ENCODE measurements around the gene HSD17B14.
"Not testable (repeated sequence)": the region's sequence is repeated elsewhere in the genome, so short reads cannot be mapped to it uniquely, and the experiment has no call there.

HSD17B14 gene

GRCh38 chr19:48836089-48837017 lies at the start of gene HSD17B14:
Gene HSD17B14 (minus strand): TSS chr19:48836491. CDS start chr19:48836411, 80 bp downstream.
- DNase-seq: no peak

DNA sequence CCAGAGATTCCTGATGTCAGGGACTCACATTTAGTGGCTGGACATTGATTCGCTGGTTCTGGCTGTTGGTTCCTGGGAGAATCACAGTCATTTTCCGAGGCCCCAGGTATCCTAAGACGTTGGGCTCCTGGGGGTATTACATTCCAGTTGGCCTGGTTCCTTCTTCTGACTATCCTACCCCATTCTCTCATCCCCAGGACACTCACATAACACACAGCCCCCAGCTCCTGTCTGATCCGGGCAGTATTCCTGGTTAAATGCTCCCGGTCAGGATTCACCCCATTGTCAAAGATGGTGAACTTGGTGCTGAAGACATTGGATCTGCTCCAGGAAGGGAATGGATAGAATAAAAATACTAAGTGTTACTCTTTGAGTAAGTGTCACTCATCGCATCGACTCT lies 47.4 kb upstream of the HSD17B14 start:
- DNase-seq: no peak

DNA sequence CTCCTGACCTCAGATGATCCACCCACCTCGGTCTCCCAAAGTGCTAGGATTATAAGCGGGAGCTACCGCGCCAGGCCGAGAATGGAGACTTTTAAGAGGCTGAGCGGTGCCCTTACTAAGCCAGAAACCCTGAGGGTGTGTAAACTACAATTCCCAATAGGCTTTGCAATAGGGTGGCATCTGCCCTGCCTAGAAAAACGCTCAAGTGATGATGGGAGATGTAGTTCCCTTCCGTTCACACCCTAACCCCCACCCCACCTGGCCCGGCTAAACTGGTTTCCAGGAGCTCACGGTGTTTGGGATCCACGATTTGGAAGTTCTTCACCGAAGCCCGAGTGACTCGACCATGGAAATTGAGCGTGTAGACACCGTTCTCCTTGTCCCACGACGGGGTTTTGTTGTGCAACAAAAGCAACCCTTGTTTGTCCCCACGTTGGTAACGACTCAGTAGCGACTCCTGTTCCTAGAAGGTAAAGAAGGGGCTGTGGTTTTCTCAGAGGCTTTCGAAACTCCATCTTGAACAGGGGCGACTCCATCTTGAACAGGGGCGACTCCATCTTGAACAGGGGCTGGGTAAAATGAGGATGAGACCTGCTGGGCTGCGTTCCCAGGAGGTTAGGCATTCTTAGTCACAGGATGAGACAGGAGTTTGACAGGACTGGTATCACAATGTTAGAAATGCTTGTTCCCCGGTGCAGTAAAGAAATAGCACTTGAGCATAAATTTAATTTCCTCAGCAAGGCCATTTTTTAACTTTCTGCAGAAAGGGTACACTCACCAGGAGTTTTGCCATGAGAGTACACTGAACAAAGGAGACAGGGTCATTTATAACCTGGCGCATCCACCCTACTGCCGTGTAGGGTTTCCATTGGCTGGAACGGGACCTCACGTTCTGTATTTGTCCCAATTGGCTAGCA lies 45.7 kb upstream of the HSD17B14 start:
- no peak for DNase-seq

- not testable (repeated sequence) for DNase-seq
Observed at GRCh38 chr19:48879696-48880095, 43.4 kb upstream of the HSD17B14 start.

DNA sequence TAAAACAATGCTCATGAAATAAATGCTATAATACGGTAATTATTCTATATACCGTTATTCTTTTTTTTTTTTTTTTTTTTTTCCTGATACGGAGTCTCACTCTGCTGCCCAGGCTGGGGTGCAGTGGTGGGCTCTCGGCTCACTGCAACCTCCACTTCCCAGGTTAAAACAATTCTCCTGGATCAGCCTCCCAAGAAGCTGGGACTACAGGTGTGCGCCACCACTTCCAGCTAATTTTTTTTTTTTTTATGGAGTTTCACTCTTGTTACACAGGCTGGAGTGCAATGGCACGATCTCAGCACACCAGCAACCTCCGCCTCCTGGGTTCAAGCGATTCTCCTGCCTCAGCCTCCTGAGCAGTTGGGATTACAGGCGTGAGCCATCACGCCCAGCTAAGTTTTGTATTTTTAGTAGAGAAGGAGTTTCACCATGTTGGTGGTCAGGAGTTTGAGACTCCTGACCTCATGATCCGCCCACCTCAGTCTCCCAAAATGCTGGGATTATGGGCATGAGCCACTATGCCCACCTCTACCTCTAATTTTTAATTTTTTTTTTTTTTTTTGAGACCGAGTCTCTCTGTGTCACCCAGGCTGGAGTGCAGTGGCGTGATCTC lies 42.8 kb upstream of the HSD17B14 start:
- no peak for DNase-seq

DNA sequence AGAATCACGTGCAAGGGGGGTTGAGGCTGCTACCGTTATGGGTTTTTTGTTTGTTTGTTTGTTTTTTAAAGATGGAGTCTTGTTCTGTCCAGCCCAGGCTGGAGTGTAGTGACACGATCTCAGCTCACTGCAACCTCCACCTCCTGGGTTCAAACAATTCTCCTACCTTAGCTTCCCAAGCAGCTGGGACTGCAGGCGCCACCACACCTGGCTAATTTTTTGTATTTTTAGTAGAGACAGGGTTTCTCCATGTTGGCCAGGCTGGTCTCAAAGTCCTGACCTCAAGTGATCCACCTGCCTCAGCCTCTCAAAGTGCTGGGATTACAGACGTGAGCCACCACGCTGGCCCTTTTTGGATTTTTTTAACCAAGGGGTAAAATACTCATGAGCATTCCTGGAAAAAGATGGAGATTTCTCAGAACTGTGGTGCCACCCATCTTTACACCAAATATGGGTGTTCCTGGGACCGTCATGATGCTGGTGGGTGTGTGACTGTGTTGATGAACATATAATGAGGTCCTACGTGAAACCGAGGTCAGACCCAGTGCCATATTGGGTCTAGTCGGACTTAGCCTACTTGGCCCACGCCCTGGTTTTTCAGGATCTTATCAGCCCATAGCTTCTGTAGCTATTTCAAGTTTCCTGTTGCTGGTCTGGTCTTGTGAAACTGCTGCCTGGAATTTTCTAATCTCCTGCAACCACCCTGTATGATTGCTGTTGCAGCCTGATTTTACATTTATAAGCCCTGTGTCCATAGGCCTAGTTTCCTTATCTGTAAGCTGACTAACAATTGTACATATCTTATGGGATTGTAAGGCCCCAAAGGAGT lies 42.1 kb upstream of the HSD17B14 start:
- no peak for DNase-seq

GRCh38 chr19:48877855-48878195 lies 41.5 kb upstream of the HSD17B14 start:
- no peak for DNase-seq

- DNase-seq: not testable (repeated sequence)
Observed at GRCh38 chr19:48876043-48876981, 40.0 kb upstream of the HSD17B14 start.

GRCh38 chr19:48874303-48875135 lies 38.2 kb upstream of the HSD17B14 start:
- DNase-seq: no peak

DNA sequence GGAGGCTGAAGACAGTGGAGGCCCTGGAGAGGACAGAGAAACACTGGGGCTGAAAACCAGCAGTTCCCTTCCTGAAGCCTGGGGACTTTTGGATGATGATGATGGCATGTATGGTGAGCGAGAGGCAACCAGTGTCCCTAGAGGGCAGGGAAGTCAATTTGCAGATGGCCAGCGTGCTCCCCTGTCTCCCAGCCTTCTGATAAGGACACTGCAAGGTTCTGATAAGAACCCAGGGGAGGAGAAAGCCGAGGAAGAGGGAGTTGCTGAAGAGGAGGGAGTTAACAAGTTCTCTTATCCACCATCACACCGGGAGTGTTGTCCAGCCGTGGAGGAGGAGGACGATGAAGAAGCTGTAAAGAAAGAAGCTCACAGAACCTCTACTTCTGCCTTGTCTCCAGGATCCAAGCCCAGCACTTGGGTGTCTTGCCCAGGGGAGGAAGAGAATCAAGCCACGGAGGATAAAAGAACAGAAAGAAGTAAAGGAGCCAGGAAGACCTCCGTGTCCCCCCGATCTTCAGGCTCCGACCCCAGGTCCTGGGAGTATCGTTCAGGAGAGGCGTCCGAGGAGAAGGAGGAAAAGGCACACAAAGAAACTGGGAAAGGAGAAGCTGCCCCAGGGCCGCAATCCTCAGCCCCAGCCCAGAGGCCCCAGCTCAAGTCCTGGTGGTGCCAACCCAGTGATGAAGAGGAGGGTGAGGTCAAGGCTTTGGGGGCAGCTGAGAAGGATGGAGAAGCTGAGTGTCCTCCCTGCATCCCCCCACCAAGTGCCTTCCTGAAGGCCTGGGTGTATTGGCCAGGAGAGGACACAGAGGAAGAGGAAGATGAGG lies 37.4 kb upstream of the HSD17B14 start:
- DNase-seq: no peak

DNA sequence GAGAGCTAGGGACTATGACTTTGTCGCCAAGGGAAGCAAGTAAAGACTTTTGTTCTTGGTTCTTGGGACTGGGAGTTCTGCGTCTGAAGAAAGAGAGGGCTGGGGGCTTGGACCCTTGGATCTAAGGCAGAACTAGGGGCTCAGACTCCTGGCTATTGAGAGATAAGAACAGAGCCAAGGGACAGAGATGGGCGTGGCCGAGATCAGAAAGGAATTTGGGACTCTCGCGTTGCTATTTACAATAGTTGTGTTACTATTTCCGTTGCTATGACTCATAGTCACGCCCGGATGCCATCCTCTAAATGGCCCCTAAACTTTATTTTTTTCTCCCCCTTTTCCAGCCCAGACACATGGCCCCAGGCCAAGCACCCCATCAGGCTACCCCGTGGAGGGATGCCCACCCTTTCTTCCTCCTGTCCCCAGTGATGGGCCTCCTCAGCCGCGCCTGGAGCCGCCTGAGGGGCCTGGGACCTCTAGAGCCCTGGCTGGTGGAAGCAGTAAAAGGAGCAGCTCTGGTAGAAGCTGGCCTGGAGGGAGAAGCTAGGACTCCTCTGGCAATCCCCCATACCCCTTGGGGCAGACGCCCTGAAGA lies 36.7 kb upstream of the HSD17B14 start:
- peak; percentile 74 for DNase-seq

DNA sequence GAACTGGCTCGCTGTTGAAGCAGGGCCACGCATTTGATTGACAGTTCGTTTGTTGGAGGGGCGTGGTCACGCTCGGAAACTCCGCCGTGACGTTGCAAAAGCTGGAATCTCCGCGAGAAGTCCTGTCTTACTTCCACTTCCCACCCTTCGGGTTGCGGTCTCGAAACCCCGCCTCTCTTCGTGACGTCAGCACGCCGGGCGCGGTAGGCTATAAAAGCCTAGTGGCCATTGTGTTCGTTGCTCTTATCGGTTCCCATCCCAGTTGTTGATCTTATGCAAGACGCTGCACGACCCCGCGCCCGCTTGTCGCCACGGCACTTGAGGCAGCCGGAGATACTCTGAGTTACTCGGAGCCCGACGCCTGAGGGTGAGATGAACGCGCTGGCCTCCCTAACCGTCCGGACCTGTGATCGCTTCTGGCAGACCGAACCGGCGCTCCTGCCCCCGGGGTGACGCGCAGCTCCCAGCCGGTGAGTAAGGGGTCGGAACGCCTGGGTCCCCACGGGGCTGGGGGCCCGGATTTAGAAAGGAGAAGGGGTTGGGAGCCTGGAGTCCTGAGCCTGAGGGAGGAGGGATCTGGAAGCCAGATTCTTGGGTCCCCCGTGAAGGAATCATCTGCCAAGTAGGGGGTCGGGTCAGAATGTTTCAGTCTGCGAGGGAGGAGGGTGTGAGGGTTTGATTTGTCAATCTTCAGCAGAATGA lies 36.0 kb upstream of the HSD17B14 start, which contains the start of gene PPP1R15A:
Gene PPP1R15A (plus strand): TSS at position 240 of the 702 bp plus-strand sequence. CDS start 813 bp downstream, outside the sequence.
- peak; percentile 99 for DNase-seq

GRCh38 chr19:48871471-48872181 lies 35.3 kb upstream of the HSD17B14 start:
- not testable (repeated sequence) for DNase-seq

GRCh38 chr19:48870048-48870447 lies 33.8 kb upstream of the HSD17B14 start:
- DNase-seq: no peak

- DNase-seq: no peak
Observed at GRCh38 chr19:48868114-48868886, 32.0 kb upstream of the HSD17B14 start, which contains the start of gene PLEKHA4. Gene PLEKHA4 (minus strand): TSS chr19:48868617. CDS start chr19:48867620, 997 bp downstream.

DNA sequence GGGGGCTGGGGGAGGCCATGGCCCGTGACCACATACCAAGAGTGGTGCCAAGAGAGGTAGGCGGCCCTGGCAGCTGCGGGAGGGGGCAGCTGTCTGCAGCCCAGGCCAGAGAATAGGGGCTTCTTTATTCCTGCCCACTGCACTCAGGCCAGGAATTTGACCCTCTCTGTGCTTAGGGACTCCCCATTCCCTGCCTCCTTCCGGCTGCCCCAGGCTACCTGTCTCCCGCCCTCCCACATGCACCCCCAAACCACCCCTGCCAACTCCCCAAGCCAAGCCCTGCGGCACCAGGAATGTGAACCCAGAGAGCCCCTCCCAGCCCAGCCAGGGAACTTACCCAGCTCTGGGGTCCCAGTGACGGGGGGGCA lies 31.4 kb upstream of the HSD17B14 start:
- DNase-seq: no peak
